GM12801 (cell line): ENCODE measurements around the gene PGRMC1.

ENCODE experiments used
- CTCF ChIP-seq: IDR thresholded peaks from one replicate; pipeline ENCODE4 v1.5.1; 2011; ENCODE audit warnings: control low read depth; ENCODE audit not compliant: insufficient read length; ENCODE audit errors: extremely low read depth

Gene PGRMC1

DNA sequence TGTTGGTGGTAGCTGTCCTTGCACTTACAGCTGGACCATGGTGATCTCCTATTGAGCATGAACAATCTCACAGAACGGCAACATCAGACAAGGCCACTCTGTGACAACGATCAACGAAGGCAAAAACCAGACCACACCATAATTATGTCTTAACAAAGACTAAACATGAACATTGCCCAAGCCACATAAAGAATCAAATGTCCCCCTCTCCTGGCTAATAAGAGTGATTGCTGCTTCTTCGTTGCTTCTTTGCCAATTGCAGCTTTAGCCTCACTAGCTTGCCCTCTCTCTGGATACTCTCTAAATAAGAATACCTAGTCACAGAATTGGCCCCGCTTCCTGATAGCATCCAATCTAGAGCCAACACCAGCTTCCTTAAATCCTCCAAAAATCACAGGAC lies 41.5 kb upstream of the PGRMC1 start:
- no peak for TF ChIP-seq CTCF

GRCh38 chrX:119201570-119201969 lies 34.5 kb upstream of the PGRMC1 start:
- TF ChIP-seq CTCF = no peak

DNA sequence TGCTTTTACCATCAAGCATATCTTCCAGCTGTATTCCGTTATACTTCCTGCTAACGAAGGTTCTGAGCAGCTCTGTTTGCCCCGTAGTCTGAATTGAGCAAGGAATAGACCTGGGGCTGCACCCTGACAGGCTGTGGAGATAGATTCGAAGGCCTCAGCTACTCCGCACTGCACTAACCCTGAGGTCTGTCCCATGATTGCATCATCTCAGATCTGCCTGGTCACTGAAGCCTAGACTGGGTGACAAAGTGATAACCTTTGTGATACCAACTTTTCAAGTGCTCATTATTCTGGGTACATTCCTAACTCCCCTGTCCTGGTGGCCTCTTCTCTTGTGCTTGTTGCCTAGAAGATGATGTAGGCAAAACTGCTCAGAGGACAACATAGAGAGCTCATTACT lies 29.9 kb upstream of the PGRMC1 start:
- no peak for TF ChIP-seq CTCF

DNA sequence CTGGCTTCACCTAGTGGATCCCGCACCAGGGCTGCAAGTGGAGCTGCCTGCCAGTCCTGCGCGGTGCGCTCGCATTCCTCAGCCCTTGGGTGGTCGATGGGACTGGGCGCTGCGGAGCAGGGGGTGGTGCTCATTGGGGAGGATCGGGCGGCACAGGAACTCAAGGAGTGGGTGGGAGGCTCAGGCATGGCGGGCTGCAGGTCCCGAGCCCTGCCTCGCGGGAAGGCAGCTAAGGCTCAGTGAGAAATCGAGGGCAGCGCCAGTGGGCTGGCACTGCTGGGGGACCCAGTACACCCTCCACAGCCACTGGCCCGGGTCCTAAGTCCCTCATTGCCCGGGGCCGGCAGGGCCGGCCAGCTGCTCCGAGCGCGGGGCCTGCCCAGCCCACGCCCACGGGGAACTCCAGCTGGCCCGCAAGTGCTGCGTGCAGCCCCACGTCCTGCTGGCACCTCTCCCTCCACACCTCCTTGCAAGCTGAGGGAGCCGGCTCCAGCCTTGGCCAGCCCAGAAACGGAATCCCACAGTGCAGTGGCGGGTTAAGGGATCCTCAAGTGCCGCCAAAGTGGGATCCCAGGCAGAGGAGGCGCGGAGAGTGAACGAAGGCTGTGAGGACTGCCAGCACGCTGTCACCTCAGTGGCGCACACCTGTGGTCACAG lies 27.6 kb upstream of the PGRMC1 start:
- no peak for TF ChIP-seq CTCF

DNA sequence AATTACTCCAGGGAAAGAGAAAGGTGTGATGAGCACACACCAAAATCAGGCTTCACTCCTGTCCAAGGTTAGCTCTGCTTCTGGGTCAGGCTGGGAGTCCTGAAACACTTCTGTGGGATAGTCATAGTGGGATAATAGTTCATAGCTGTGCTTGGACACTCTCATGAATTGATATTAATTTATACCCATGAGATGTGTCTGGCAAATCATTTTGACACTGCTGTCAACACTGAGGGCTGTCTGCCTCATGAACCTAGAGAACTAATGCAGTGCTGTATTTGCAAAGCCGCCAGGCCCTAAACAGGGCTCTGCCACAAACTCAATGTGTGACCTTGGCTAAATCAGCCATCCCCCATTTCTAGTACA lies 24.5 kb upstream of the PGRMC1 start:
- no peak for TF ChIP-seq CTCF

DNA sequence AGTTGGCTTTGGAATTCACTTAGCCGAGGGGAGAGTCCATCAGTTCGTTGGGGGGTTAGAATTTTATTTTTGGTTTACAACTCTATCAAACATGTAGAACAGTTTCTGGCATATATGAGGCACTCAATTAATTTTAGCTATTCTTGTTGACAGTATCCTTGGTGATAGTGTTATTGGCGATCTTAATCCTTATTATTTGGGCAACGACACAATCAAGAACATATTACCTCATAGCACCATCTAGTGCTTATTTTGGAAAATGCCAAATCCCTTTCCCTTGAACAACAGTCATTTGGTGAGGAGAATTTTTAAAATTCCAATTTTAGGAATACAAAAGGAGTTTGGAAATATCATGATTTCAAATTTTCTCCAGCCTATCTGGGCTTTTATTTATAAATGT lies 17.9 kb upstream of the PGRMC1 start:
- TF ChIP-seq CTCF = no peak

GRCh38 chrX:119222932-119223331 lies 13.2 kb upstream of the PGRMC1 start:
- no peak for TF ChIP-seq CTCF
